Esophagus muscularis mucosa (tissue), 4 donors: ENCODE measurements around the gene PID1.

Source experiments
- EP300 ChIP-seq: sonication (generic); formaldehyde crosslinking; IDR thresholded peaks from one replicate; pipeline ENCODE4 v1.6.1; 2017; ENCODE audit warnings: antibody characterized with exemption
- POLR2AphosphoS5 ChIP-seq, 2 donors: sonication (generic); formaldehyde crosslinking; IDR thresholded peaks; one replicate each; pipeline ENCODE4 v1.6.1; 2017; ENCODE audit warnings: antibody characterized with exemption in 2 of 2
- TF ChIP-seq, protein P1 (sequence below), 3 experiments: fragments of 200-600 bp in 2 of 3; fragments of 450-650 bp in 1 of 3; sonication (generic) in 2 of 3; IDR thresholded peaks; one replicate each; pipeline ENCODE4 v1.5.1; 2017 to 2019; ENCODE audit warnings: antibody characterized with exemption in 3 of 3, mild to moderate bottlenecking in 2 of 3, moderate library complexity in 1 of 3

GRCh38 chr2:229087843-229088516, 183.1 kb downstream of the PID1 start:
- TF ChIP-seq, protein P1, sequence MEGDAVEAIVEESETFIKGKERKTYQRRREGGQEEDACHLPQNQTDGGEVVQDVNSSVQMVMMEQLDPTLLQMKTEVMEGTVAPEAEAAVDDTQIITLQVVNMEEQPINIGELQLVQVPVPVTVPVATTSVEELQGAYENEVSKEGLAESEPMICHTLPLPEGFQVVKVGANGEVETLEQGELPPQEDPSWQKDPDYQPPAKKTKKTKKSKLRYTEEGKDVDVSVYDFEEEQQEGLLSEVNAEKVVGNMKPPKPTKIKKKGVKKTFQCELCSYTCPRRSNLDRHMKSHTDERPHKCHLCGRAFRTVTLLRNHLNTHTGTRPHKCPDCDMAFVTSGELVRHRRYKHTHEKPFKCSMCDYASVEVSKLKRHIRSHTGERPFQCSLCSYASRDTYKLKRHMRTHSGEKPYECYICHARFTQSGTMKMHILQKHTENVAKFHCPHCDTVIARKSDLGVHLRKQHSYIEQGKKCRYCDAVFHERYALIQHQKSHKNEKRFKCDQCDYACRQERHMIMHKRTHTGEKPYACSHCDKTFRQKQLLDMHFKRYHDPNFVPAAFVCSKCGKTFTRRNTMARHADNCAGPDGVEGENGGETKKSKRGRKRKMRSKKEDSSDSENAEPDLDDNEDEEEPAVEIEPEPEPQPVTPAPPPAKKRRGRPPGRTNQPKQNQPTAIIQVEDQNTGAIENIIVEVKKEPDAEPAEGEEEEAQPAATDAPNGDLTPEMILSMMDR (IDR thresholded peaks at IDR 0.05), result no peak
- TF ChIP-seq EP300 (no peak), POLR2AphosphoS5 (IDR thresholded peaks at IDR 0.05) (no peak)
